GM21529 (cell line): Measurements from ENCODE around the gene RPL36AL.

Source experiments
- ATAC-seq: cut with Tn5 transposase; IDR thresholded peaks from one replicate; pipeline ENCODE4 v1.9.1; 2021; ENCODE audit not compliant: unreplicated experiment

Gene RPL36AL

DNA sequence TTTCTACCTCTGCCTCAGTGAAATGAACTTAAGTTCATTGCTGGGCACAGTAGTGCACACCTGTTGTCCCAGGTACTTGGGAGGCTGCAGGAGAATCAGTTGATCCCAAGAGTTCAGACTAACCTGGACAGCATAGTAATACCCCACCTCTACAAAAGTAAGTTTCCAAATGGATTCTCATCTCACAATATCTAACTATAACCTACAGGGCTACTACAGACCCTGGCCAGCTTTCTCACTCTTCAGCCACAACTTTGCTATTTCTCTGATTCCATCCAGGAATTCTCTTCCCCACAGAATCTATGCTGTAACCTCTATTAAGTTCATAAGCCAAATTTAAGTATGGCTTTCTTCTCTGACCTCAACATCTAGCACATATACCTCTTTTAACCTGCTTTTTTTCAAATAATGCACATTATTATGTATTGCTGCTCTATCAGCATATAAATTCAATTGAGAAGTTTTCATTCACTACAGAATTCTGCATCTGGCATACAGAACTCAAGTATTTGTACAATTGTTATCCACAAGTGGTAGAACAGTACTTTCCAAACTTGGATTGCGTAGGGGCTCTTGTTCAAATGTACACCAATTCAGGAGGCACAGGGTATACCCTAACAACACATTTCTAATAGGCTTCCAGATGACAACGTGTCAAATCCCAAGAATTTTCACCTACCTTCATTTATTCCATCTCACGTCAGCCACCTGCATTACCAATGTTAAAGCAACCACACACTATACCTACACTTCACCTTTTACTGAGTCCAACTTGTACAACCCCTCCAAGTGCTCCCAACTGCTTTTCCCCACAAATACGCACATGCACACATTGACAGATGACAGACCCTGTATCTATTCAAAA lies 38.1 kb downstream of the RPL36AL start:
- no peak for ATAC-seq

DNA sequence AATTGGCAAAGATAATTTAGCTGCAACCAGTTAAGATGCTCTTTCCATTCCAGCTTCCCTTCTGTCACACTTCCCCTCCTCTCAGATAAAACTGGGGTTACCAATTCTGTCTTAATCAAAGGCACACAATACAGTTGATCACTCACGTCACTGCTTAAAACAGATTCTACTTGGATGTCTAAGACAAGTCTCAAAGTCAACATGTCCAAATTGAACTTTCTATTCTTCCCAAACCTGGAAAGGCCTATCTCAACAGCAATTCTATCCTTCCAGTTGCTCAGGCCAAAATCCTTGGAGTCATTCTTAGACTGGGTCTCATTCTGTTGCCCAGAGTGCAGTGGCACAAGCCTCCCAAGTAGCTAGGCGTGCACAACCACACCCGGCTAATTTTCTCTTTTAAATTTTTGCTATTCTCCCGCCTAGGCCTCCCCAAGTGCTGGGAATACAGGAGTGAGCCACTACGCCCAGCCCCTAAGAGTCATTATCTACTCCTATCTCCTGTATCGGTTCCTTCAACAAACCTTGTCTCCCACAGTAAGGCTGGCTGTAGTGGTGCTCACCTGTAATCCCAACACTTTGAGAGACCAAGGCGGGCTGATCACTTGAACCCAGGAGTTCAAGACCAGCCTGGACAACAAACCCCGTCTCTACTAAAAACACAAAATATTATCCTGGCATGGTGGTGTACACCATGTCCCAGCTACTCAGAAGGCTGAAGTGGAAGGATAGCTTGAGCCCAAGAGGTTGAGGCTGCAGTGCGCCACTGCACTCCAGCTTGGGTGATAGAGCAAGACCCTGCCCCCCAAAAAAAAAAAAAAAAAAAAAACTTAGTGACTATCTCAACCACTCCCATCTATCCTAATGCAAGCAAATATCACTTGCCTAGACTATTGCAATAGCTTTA lies 39.0 kb downstream of the RPL36AL start:
- ATAC-seq: no peak

GRCh38 chr14:49579841-49580240 lies 40.6 kb downstream of the RPL36AL start:
- ATAC-seq: no peak

DNA sequence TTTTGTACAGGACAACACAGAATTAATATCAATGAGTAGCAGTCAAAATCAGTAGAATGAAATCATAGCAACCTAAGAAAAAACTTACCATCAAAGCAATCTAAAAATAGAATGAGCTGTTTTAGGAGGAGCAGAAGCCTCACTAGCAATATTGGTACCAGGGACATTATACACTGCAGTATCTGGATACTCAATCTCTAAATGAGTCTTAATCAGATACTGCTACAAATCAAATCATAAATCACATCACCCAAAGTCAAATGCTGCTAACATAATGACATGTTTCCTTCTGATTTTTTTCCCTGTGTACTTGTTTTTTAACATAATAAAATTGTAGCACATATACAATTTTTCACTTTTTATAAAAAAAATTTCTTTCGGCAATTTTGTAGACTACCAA lies 42.3 kb downstream of the RPL36AL start:
- ATAC-seq: no peak

DNA sequence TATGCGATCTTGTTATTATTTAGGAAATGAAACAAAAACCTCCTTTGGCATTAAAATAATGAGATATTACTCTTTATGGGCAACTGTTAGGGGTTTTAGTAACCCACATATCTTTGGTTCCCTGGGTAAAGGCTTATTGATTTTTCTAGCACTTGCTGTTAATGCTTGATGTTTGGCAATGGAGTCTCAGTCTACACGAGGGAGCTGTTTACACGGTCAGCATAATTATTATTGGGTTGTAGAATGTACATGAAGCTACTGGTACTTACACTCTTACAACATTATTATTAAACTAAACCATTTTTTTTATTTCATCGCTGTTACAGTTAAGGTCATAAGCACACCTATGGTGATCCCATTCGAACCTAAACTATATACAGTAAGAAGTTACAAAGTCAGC lies 46.4 kb downstream of the RPL36AL start:
- no peak for ATAC-seq

DNA sequence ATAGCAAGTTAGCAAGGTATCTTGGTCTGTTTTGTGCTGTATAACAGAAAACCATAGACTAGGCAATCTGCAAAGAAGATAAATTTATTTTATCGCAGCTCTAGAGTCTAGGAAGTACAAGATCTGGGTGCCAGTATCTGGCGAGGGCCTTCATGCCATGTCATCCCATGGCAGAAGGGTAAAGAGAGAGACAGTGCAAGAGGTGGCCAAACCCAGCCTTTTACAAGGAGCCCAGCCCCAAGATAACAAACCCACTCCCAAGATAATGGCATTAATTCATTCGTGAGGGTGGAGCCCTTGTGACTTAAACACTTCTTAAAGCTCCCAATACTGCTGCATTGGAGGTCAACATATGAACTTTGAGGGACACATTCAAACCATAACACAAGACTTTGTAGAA lies 51.1 kb downstream of the RPL36AL start:
- ATAC-seq: no peak
